SK-N-SH (cell line): ENCODE data around the gene PIAS1. TPM values are rescaled to one million over a fixed set of nuclear protein-coding genes. Genes with fewer than 3 reads are reported as not detected.

ENCODE experiments used
- CTCF ChIA-PET: fragments of 300-600, 350-600 bp; formaldehyde crosslinking; extraction: SDS; loops from one replicate; lab custom pipeline; 2021; lab: Yijun Ruan, JAX
- POLR2A ChIA-PET: fragments of 350-600 bp; sonication (Branson Sonifier 250); formaldehyde crosslinking; extraction: SDS; loops from one replicate; lab custom pipeline; 2020; ENCODE audit warnings: antibody characterized with exemption, inconsistent platforms; lab: Yijun Ruan, JAX
- DNase-seq: peaks from one replicate; pipeline ENCODE4 v3.0.0; 2012
- H2AFZ ChIP-seq: fragments of 200-600 bp; sonication (generic); 2 replicates; pipeline ENCODE4 v1.8.1; 2016; ENCODE audit warnings: antibody characterized with exemption, mild to moderate bottlenecking, low read depth
- H3F3A ChIP-seq: fragments of 200-600 bp; sonication (generic); replicated peaks from 2 replicates; pipeline ENCODE3; 2016; ENCODE audit warnings: antibody characterized with exemption, mild to moderate bottlenecking; ENCODE audit not compliant: insufficient read depth
- H3K27ac ChIP-seq, 2 experiments: fragments of 200-500 bp in 1 of 2; fragments of 200-600 bp in 1 of 2; sonication (Bioruptor generic) in 1 of 2; sonication (generic), shearing (Covaris generic) in 1 of 2; 2 replicates each; pipeline versions ENCODE4 v1.5.1 to v1.6.1; 2014 to 2016; ENCODE audit warnings: low read depth in 2 of 2, inconsistent platforms in 1 of 2, low read length in 1 of 2, mild to moderate bottlenecking in 1 of 2, mixed read lengths in 1 of 2
- H3K27me3 ChIP-seq: fragments of 200-600 bp; sonication (generic), shearing (Covaris generic); 2 replicates; pipeline ENCODE4 v1.6.1; 2016; ENCODE audit warnings: mixed run types; ENCODE audit not compliant: insufficient read depth
- H3K36me3 ChIP-seq, 2 experiments: fragments of 200-500 bp in 1 of 2; fragments of 200-600 bp in 1 of 2; sonication (Bioruptor generic) in 1 of 2; sonication (generic) in 1 of 2; replicated peaks in 1 of 2; 2 replicates each; pipeline versions ENCODE3 to v1.5.1; 2014 to 2016; ENCODE audit warnings: low read length in 1 of 2, mild to moderate bottlenecking in 1 of 2; ENCODE audit not compliant: insufficient read depth in 2 of 2, control insufficient read depth in 1 of 2
- H3K4me1 ChIP-seq, 2 experiments: fragments of 200-500 bp in 1 of 2; fragments of 200-600 bp in 1 of 2; sonication (Bioruptor generic) in 1 of 2; sonication (generic), shearing (Covaris generic) in 1 of 2; 2 replicates each; pipeline versions ENCODE4 v1.5.1 to v1.6.1; 2014 to 2016; ENCODE audit warnings: low read depth in 1 of 2, low read length in 1 of 2, mixed run types in 1 of 2; ENCODE audit not compliant: insufficient read depth in 2 of 2, control insufficient read depth in 1 of 2
- H3K4me2 ChIP-seq: fragments of 200-600 bp; sonication (generic), shearing (Covaris generic); 2 replicates; pipeline ENCODE4 v1.6.1; 2017; ENCODE audit warnings: mixed run types
- H3K4me3 ChIP-seq, 2 experiments: fragments of 200-500 bp in 1 of 2; fragments of 200-600 bp in 1 of 2; sonication (Bioruptor generic) in 1 of 2; sonication (generic), shearing (Covaris generic) in 1 of 2; 2 replicates each; pipeline versions ENCODE4 v1.5.1 to v1.8.1; 2014 to 2016; ENCODE audit warnings: low read depth in 2 of 2, inconsistent platforms in 1 of 2, low read length in 1 of 2, mild to moderate bottlenecking in 1 of 2, mixed read lengths in 1 of 2, moderate library complexity in 1 of 2
- H3K79me2 ChIP-seq: fragments of 200-600 bp; sonication (generic); 2 replicates; pipeline ENCODE4 v1.8.1; 2017; ENCODE audit warnings: mild to moderate bottlenecking; ENCODE audit not compliant: insufficient read depth
- H3K9ac ChIP-seq: fragments of 200-600 bp; sonication (generic); 2 replicates; pipeline ENCODE4 v1.6.1; 2017; ENCODE audit warnings: mixed run types
- H3K9me2 ChIP-seq: fragments of 200-600 bp; sonication (generic); 2 replicates; pipeline ENCODE4 v1.6.1; 2017; ENCODE audit warnings: mixed run types
- H3K9me3 ChIP-seq: fragments of 200-600 bp; sonication (generic); 2 replicates; pipeline ENCODE4 v1.6.1; 2017; ENCODE audit warnings: mixed run types, mild to moderate bottlenecking, moderate library complexity
- H4K20me1 ChIP-seq: fragments of 200-600 bp; sonication (generic); 2 replicates; pipeline ENCODE4 v1.6.1; 2017; ENCODE audit warnings: mild to moderate bottlenecking, mixed run types; ENCODE audit not compliant: insufficient read depth
- CTCF ChIP-seq: fragments of 200-600 bp; sonication (generic); IDR thresholded peaks from 2 replicates; pipeline ENCODE4 v1.6.1; 2017; ENCODE audit warnings: antibody characterized with exemption, mild to moderate bottlenecking, moderate library complexity
- EZH2phosphoT487 ChIP-seq: fragments of 200-600 bp; sonication (generic); IDR thresholded peaks from 2 replicates; pipeline ENCODE4 v1.6.1; 2017; ENCODE audit warnings: low read depth, mixed run types, mild to moderate bottlenecking, antibody characterized with exemption, moderate library complexity, borderline replicate concordance
- FOSL2 ChIP-seq: IDR thresholded peaks from 2 replicates; pipeline ENCODE4 v1.4.0; 2012; ENCODE audit warnings: low read depth, mild to moderate bottlenecking, moderate library complexity, borderline replicate concordance
- GABPA ChIP-seq: IDR thresholded peaks from 2 replicates; pipeline ENCODE4 v1.4.0; 2012; ENCODE audit warnings: low read depth, mild to moderate bottlenecking
- GATA2 ChIP-seq: sonication (generic); formaldehyde crosslinking; IDR thresholded peaks from 2 replicates; pipeline ENCODE4 v1.5.0; 2020; ENCODE audit warnings: mild to moderate bottlenecking, missing genetic modification reagents
- MAX ChIP-seq: IDR thresholded peaks from 2 replicates; pipeline ENCODE4 v1.4.0; 2012; ENCODE audit warnings: low read depth
- MXI1 ChIP-seq: IDR thresholded peaks from 2 replicates; pipeline ENCODE4 v1.6.1; 2012; ENCODE audit warnings: mild to moderate bottlenecking, low read depth, low read length, improper control_type of control experiment
- NRF1 ChIP-seq: IDR thresholded peaks from 2 replicates; pipeline ENCODE4 v1.6.1; 2012; ENCODE audit warnings: low read depth, mild to moderate bottlenecking, low read length
- RCOR1 ChIP-seq: fragments of 150-350 bp; IDR thresholded peaks from 2 replicates; pipeline ENCODE4 v1.6.1; 2017; ENCODE audit warnings: antibody characterized with exemption, low read length
- REST ChIP-seq: IDR thresholded peaks from 2 replicates; pipeline ENCODE4 v1.6.1; 2012; ENCODE audit warnings: mild to moderate bottlenecking, low read depth, low read length, moderate library complexity
- RFX5 ChIP-seq: IDR thresholded peaks from 2 replicates; pipeline ENCODE4 v1.6.1; 2012; ENCODE audit warnings: mild to moderate bottlenecking, improper control_type of control experiment, low read length
- RXRA ChIP-seq: IDR thresholded peaks from 2 replicates; pipeline ENCODE4 v1.4.0; 2012; ENCODE audit warnings: low read depth, mild to moderate bottlenecking, borderline replicate concordance
- SMC3 ChIP-seq: IDR thresholded peaks from 2 replicates; pipeline ENCODE4 v1.6.1; 2012; ENCODE audit warnings: low read depth, low read length, improper control_type of control experiment
- TCF12 ChIP-seq: IDR thresholded peaks from 2 replicates; pipeline ENCODE4 v1.4.0; 2012
- TEAD4 ChIP-seq: IDR thresholded peaks from 2 replicates; pipeline ENCODE4 v1.4.0; 2012; ENCODE audit warnings: mild to moderate bottlenecking, borderline replicate concordance; ENCODE audit not compliant: insufficient read depth
- USF1 ChIP-seq: IDR thresholded peaks from 2 replicates; pipeline ENCODE4 v1.4.0; 2012; ENCODE audit warnings: low read depth, borderline replicate concordance
- YY1 ChIP-seq: IDR thresholded peaks from 2 replicates; pipeline ENCODE4 v1.4.0; 2012; ENCODE audit warnings: low read depth, mild to moderate bottlenecking
- WGBS: methylation state at CpG from one replicate; pipeline ENCODE4 v1.1.6; 2017; ENCODE audit warnings: low lambda C conversion rate; 5-methylcytosine and 5-hydroxymethylcytosine counted together
- polyA plus RNA-seq, 3 experiments: library from polyadenylated mRNA; depleted of rRNA; stranded (reverse); fragments of >200 nt; gene quantifications; 2 replicates each; pipeline ENCODE4 v1.2.3, GENCODE V29; 2012

PIAS1 gene
- polyA plus RNA-seq, 1 of the 3 experiments (the other 2 are of a cell fraction), result 9.0 TPM

- TF ChIP-seq RFX5 (no peak), MXI1 (no peak), CTCF (no peak), SMC3 (no peak), USF1 (no peak), TCF12 (no peak)
- Histone ChIP-seq H3K9ac (no peak overlapping the region), H3K27ac (no peak overlapping the region), H3K36me3 (peaks cover 21 to 55% of the 10 kb centered on the region in 2 experiments), H3K9me2 (no peaks in the 10 kb centered on the region), H3F3A (no peaks in the 10 kb centered on the region), H3K27me3 (no peaks in the 10 kb centered on the region), H3K4me1 (peaks cover 0 to 2% of the 10 kb centered on the region in 2 experiments; a peak in 1 of 4 replicates), H4K20me1 (no peaks in the 10 kb centered on the region), H3K79me2 (no peaks in the 10 kb centered on the region), H3K4me3 (no peak overlapping the region), H3K9me3 (no peaks in the 10 kb centered on the region), H2AFZ (no peak overlapping the region), H3K4me2 (no peak overlapping the region)
- WGBS, result 73% methylated on average over 3 of the region's 3 CpGs
- POLR2A ChIA-PET, result no interaction called here
- CTCF ChIA-PET, result interaction anchor here (3.6 kb wide), 1 partner anchor 294 kb away, joined by 23 read pairs; no protein-coding TSS in a partner anchor
- DNase-seq, result no peak
These were observed 104.0 kb downstream of the PIAS1 start for GRCh38 chr15:68158046-68158628.

GRCh38 chr15:68163191-68163590 is 109.1 kb downstream of the PIAS1 start:
- POLR2A ChIA-PET, result no interaction called here
- no peak for TF ChIP-seq NRF1
- TF ChIP-seq REST, result no peak
- no peak for TF ChIP-seq EZH2phosphoT487
- TF ChIP-seq MXI1, result no peak
- no peak for TF ChIP-seq CTCF
- TF ChIP-seq FOSL2, result no peak
- no peak for TF ChIP-seq RFX5
- TF ChIP-seq TEAD4, result no peak
- no peak for TF ChIP-seq MAX
- no peak for TF ChIP-seq GABPA
- no peak for TF ChIP-seq RXRA
- no peak for TF ChIP-seq RCOR1
- TF ChIP-seq YY1, result no peak
- TF ChIP-seq GATA2 (CRISPR knock-in tag), result no peak

More at GRCh38 chr15:68163191-68163590, 109.1 kb downstream of the PIAS1 start:
- H4K20me1 ChIP-seq, result no peaks in the 10 kb centered on the region
- no peak overlapping the region for H3K4me3 ChIP-seq
- no peak for DNase-seq
- no peaks in the 10 kb centered on the region for H3K9me2 ChIP-seq
- H3K27me3 ChIP-seq, result no peaks in the 10 kb centered on the region
- no peaks in the 10 kb centered on the region; the same call in 1 of the 2 replicates for H3K79me2 ChIP-seq
- CTCF ChIA-PET, result interaction anchor here (1.0 to 1.8 kb wide), 2 partner anchors 8 to 47 kb away, joined by 5 to 9 read pairs; no protein-coding TSS in a partner anchor
- H3K9ac ChIP-seq, result no peak overlapping the region
- no peak overlapping the region for H3K27ac ChIP-seq
- H3K9me3 ChIP-seq, result no peaks in the 10 kb centered on the region
- no peaks in the 10 kb centered on the region for H3F3A ChIP-seq
- no peaks in the 10 kb centered on the region for H3K4me1 ChIP-seq
- no peak overlapping the region for H3K4me2 ChIP-seq
- H2AFZ ChIP-seq, result no peak overlapping the region
- H3K36me3 ChIP-seq, result peaks cover 30 to 40% of the 10 kb centered on the region in 2 experiments
